HEK293 (cell line): ENCODE data around the gene GBP7.

Experiments
- CTCF ChIA-PET: fragments of 350-600 bp; formaldehyde crosslinking; extraction: SDS; loops from one replicate; lab custom pipeline; 2021; ENCODE audit warnings: antibody characterized with exemption; lab: Yijun Ruan, JAX
- POLR2A ChIA-PET: fragments of 300-600 bp; formaldehyde crosslinking; extraction: SDS; loops from one replicate; lab custom pipeline; 2020; ENCODE audit warnings: antibody characterized with exemption, inconsistent platforms; lab: Yijun Ruan, JAX
- H3K27ac ChIP-seq: fragments of 200-500 bp; sonication (Bioruptor generic); 2 replicates; pipeline ENCODE4 v1.5.1; 2014; ENCODE audit warnings: low read depth, low read length, control low read depth, inconsistent platforms; ENCODE audit errors: extremely low read depth
- H3K36me3 ChIP-seq, 2 experiments: fragments of 200-500 bp in 1 of 2; sonication (Bioruptor generic) in 1 of 2; 1 replicate in 1 of 2; 2 replicates in 1 of 2; pipeline ENCODE4 v1.5.1; 2014 to 2017; ENCODE audit warnings: inconsistent platforms in 2 of 2, low read length in 2 of 2; ENCODE audit not compliant: control insufficient read depth in 2 of 2, insufficient read depth in 1 of 2
- H3K4me1 ChIP-seq: fragments of 200-500 bp; sonication (Bioruptor generic); 2 replicates; pipeline ENCODE4 v1.5.1; 2014; ENCODE audit warnings: mild to moderate bottlenecking, low read length, inconsistent platforms; ENCODE audit not compliant: control insufficient read depth, insufficient read depth
- H3K4me3 ChIP-seq: 2 replicates; pipeline ENCODE4 v1.5.1; 2011; ENCODE audit warnings: low read depth, mild to moderate bottlenecking, control low read depth, low read length, moderate library complexity
- H3K9me3 ChIP-seq: fragments of 200-500 bp; sonication (Bioruptor generic); 2 replicates; pipeline ENCODE4 v1.5.1; 2014; ENCODE audit warnings: low read depth, low read length, inconsistent platforms; ENCODE audit not compliant: control insufficient read depth, insufficient read depth
- GLI4 ChIP-seq: fragments of 450-650 bp; formaldehyde crosslinking; IDR thresholded peaks from 2 replicates; pipeline ENCODE4 v1.5.1; 2016; ENCODE audit warnings: missing biosample characterization, missing genetic modification characterization
- GLIS1 ChIP-seq: fragments of 450-650 bp; formaldehyde crosslinking; IDR thresholded peaks from 2 replicates; pipeline ENCODE4 v1.5.1; 2016; ENCODE audit warnings: missing biosample characterization, missing genetic modification characterization
- GLIS2 ChIP-seq: fragments of 450-650 bp; formaldehyde crosslinking; IDR thresholded peaks from 2 replicates; pipeline ENCODE4 v1.5.1; 2016; ENCODE audit warnings: missing biosample characterization, missing genetic modification characterization
- KLF7 ChIP-seq: fragments of 450-650 bp; formaldehyde crosslinking; IDR thresholded peaks from 2 replicates; pipeline ENCODE4 v1.5.1; 2016; ENCODE audit warnings: missing biosample characterization, missing genetic modification characterization, borderline replicate concordance
- MEIS1 ChIP-seq: sonication (generic); formaldehyde crosslinking; IDR thresholded peaks from 2 replicates; pipeline ENCODE4 v1.8.1; 2022; ENCODE audit warnings: missing genetic modification reagents, mild to moderate bottlenecking, borderline replicate concordance
- MYNN ChIP-seq: fragments of 450-650 bp; formaldehyde crosslinking; IDR thresholded peaks from 2 replicates; pipeline ENCODE4 v1.5.1; 2016; ENCODE audit warnings: missing biosample characterization, missing genetic modification characterization, borderline replicate concordance
- PRDM2 ChIP-seq: fragments of 450-650 bp; formaldehyde crosslinking; IDR thresholded peaks from 2 replicates; pipeline ENCODE4 v1.5.1; 2016; ENCODE audit warnings: missing biosample characterization, missing genetic modification characterization, borderline replicate concordance
- SP7 ChIP-seq: fragments of 450-650 bp; formaldehyde crosslinking; IDR thresholded peaks from 2 replicates; pipeline ENCODE4 v1.5.1; 2016; ENCODE audit warnings: missing biosample characterization, missing genetic modification characterization
- YY1 ChIP-seq: fragments of 450-650 bp; formaldehyde crosslinking; IDR thresholded peaks from 2 replicates; pipeline ENCODE4 v1.5.1; 2018; ENCODE audit warnings: missing biosample characterization, missing genetic modification characterization
- YY2 ChIP-seq: fragments of 450-650 bp; formaldehyde crosslinking; IDR thresholded peaks from 2 replicates; pipeline ENCODE4 v1.5.1; 2016; ENCODE audit warnings: missing biosample characterization, missing genetic modification characterization
- ZFP69B ChIP-seq: fragments of 450-650 bp; formaldehyde crosslinking; IDR thresholded peaks from 2 replicates; pipeline ENCODE4 v1.5.1; 2016; ENCODE audit warnings: missing biosample characterization, missing genetic modification characterization
- ZNF148 ChIP-seq: fragments of 450-650 bp; formaldehyde crosslinking; IDR thresholded peaks from 2 replicates; pipeline ENCODE4 v1.5.0; 2017; ENCODE audit warnings: missing biosample characterization, missing genetic modification characterization, borderline replicate concordance
- ZNF2 ChIP-seq: fragments of 450-650 bp; formaldehyde crosslinking; IDR thresholded peaks from 2 replicates; pipeline ENCODE4 v1.5.1; 2016; ENCODE audit warnings: missing biosample characterization, missing genetic modification characterization
- ZNF223 ChIP-seq: fragments of 450-650 bp; formaldehyde crosslinking; IDR thresholded peaks from 2 replicates; pipeline ENCODE4 v1.5.1; 2016; ENCODE audit warnings: missing biosample characterization, missing genetic modification characterization
- ZNF23 ChIP-seq: fragments of 450-650 bp; formaldehyde crosslinking; IDR thresholded peaks from 2 replicates; pipeline ENCODE4 v1.5.1; 2016; ENCODE audit warnings: missing biosample characterization, missing genetic modification characterization, borderline replicate concordance
- ZNF239 ChIP-seq: fragments of 450-650 bp; formaldehyde crosslinking; IDR thresholded peaks from 2 replicates; pipeline ENCODE4 v1.5.1; 2016; ENCODE audit warnings: missing biosample characterization, missing genetic modification characterization
- ZNF24 ChIP-seq: fragments of 450-650 bp; formaldehyde crosslinking; IDR thresholded peaks from 2 replicates; pipeline ENCODE4 v1.5.1; 2016; ENCODE audit warnings: missing biosample characterization, missing genetic modification characterization
- ZNF324 ChIP-seq: fragments of 450-650 bp; formaldehyde crosslinking; IDR thresholded peaks from 2 replicates; pipeline ENCODE4 v1.5.1; 2016; ENCODE audit warnings: missing biosample characterization, missing genetic modification characterization
- ZNF391 ChIP-seq: fragments of 450-650 bp; formaldehyde crosslinking; IDR thresholded peaks from 2 replicates; pipeline ENCODE4 v1.5.1; 2016; ENCODE audit warnings: low read depth, missing biosample characterization, missing genetic modification characterization, borderline replicate concordance
- ZNF416 ChIP-seq: fragments of 450-650 bp; formaldehyde crosslinking; IDR thresholded peaks from 2 replicates; pipeline ENCODE4 v1.5.1; 2016; ENCODE audit warnings: missing biosample characterization, missing genetic modification characterization
- ZNF426 ChIP-seq: fragments of 450-650 bp; formaldehyde crosslinking; IDR thresholded peaks from 2 replicates; pipeline ENCODE4 v1.5.1; 2017; ENCODE audit warnings: missing biosample characterization, missing genetic modification characterization, mild to moderate bottlenecking, inconsistent platforms, moderate library complexity
- ZNF488 ChIP-seq: fragments of 450-650 bp; formaldehyde crosslinking; IDR thresholded peaks from 2 replicates; pipeline ENCODE4 v1.5.1; 2016; ENCODE audit warnings: missing biosample characterization, missing genetic modification characterization
- ZNF571 ChIP-seq: fragments of 450-650 bp; formaldehyde crosslinking; IDR thresholded peaks from 2 replicates; pipeline ENCODE4 v1.5.0; 2017; ENCODE audit warnings: missing biosample characterization, missing genetic modification characterization
- ZNF610 ChIP-seq: fragments of 450-650 bp; formaldehyde crosslinking; IDR thresholded peaks from 2 replicates; pipeline ENCODE4 v1.5.1; 2016; ENCODE audit warnings: missing biosample characterization, missing genetic modification characterization, borderline replicate concordance
- ZNF623 ChIP-seq: fragments of 450-650 bp; formaldehyde crosslinking; IDR thresholded peaks from 2 replicates; pipeline ENCODE4 v1.5.1; 2016; ENCODE audit warnings: missing biosample characterization, missing genetic modification characterization
- ZNF768 ChIP-seq: fragments of 450-650 bp; formaldehyde crosslinking; IDR thresholded peaks from 2 replicates; pipeline ENCODE4 v1.5.1; 2018; ENCODE audit warnings: missing biosample characterization, mild to moderate bottlenecking, missing genetic modification characterization
- ZNF791 ChIP-seq: fragments of 450-650 bp; formaldehyde crosslinking; IDR thresholded peaks from 2 replicates; pipeline ENCODE4 v1.5.1; 2016; ENCODE audit warnings: missing biosample characterization, missing genetic modification characterization
- ZXDB ChIP-seq: fragments of 450-650 bp; formaldehyde crosslinking; IDR thresholded peaks from 2 replicates; pipeline ENCODE4 v1.5.1; 2016; ENCODE audit warnings: missing biosample characterization, missing genetic modification characterization

GBP7 gene

DNA sequence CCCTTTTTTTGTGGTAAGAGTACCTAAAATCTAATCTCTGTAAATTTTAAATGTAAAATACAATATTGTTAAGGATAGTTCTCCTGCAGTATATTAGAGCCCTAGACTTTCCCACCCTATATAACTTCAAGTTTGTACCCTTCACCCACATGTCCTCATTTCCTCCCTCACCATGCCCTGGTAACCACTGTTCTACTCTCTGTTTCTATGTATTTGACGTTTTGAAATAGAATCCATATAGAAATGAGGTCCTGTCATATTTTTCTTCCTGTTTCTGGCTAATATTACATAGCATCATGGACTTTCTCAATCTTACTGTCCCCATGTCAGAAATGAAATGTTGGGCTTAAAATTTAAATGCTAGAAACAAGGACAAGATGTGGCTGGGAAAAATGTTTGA is 24.8 kb downstream of the GBP7 start:
- CTCF ChIA-PET = interaction anchor here (0.6 kb wide), 1 partner anchor 305 kb away, joined by 4 read pairs; no protein-coding TSS in a partner anchor
- POLR2A ChIA-PET = no interaction called here
- TF ChIP-seq YY2 (no peak), SP7 (tag by site-specific recombination) (no peak), ZFP69B (tag by site-specific recombination) (no peak), MEIS1 (CRISPR knock-in tag) (no peak), ZNF571 (tag by site-specific recombination) (no peak), MYNN (no peak), KLF7 (no peak), ZNF324 (tag by site-specific recombination) (no peak), PRDM2 (tag by site-specific recombination) (no peak), ZNF416 (tag by site-specific recombination) (no peak), ZNF24 (tag by site-specific recombination) (no peak), ZNF23 (tag by site-specific recombination) (no peak), GLIS1 (tag by site-specific recombination) (no peak), ZNF148 (tag by site-specific recombination) (no peak), ZNF391 (tag by site-specific recombination) (no peak), ZNF791 (tag by site-specific recombination) (no peak), GLIS2 (tag by site-specific recombination) (no peak), ZNF623 (no peak), YY1 (tag by site-specific recombination) (no peak), ZNF2 (tag by site-specific recombination) (no peak)
- TF ChIP-seq, all 188 proteins: peak for 0

GRCh38 chr1:89149976-89150375 is 25.8 kb downstream of the GBP7 start:
- H3K36me3 ChIP-seq = no peaks in the 10 kb centered on the region
- ChIA-PET POLR2A (no interaction called here), CTCF (interaction anchor here (0.9 kb wide), 1 partner anchor 62 kb away, joined by 5 read pairs; no protein-coding TSS in a partner anchor)
- no peaks in the 10 kb centered on the region for H3K4me1 ChIP-seq
- H3K27ac ChIP-seq = no peak overlapping the region
- H3K4me3 ChIP-seq = no peak overlapping the region
- no peaks in the 10 kb centered on the region for H3K9me3 ChIP-seq
- TF ChIP-seq GLI4 (tag by site-specific recombination) (no peak), ZNF324 (tag by site-specific recombination) (no peak), ZXDB (tag by site-specific recombination) (no peak), ZNF488 (tag by site-specific recombination) (no peak), ZNF426 (tag by site-specific recombination) (no peak), ZNF223 (tag by site-specific recombination) (no peak), ZNF610 (tag by site-specific recombination) (no peak), ZNF239 (tag by site-specific recombination) (no peak), ZNF768 (tag by site-specific recombination) (no peak)

More for the DNA sequence above, 24.8 kb downstream of the GBP7 start:
- no peaks in the 10 kb centered on the region for H3K4me1 ChIP-seq
- H3K36me3 ChIP-seq = no peaks in the 10 kb centered on the region
- H3K4me3 ChIP-seq = no peak overlapping the region
- no peaks in the 10 kb centered on the region for H3K9me3 ChIP-seq
- no peak overlapping the region for H3K27ac ChIP-seq
